ENCODE measurements around the gene THUMPD2. TPM values are rescaled to one million over a fixed set of nuclear protein-coding genes. Genes with fewer than 3 reads are reported as not detected.

Gene THUMPD2
- total RNA-seq, 1 experiment from 2014 or later = 24.9 TPM

- H3K4me1 ChIP-seq = peaks cover 31% of the 10 kb centered on the region
- no peaks in the 10 kb centered on the region for H3K27me3 ChIP-seq
- peak in 1 of 2 experiments; percentile 11 for DNase-seq
- H3K27ac ChIP-seq = no peak overlapping the region
- H3K36me3 ChIP-seq = no peaks in the 10 kb centered on the region
- H3K4me3 ChIP-seq = no peak overlapping the region
- no peaks in the 10 kb centered on the region for H3K9me3 ChIP-seq (replicated peaks)
Measured at GRCh38 chr2:39693245-39693644, 85.8 kb downstream of the THUMPD2 start.

DNA sequence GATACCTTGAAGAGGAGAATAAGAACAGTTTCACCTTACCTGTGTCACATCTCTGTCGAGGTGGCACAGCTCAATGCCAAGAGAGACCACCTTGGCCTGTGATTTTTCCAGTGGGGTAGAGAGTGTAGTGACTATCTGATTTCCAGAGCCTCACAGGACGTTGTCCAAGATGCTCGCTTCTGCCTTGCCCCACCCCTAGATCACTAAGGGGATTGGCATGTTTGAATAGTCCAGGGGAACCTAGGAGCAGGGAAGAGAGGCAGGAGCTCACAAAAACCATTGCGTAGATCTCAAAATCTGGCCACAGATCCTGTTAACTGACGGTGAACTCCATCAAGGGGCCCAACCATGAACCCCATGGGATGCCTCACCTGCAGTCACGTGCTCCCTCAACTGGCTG, 89.2 kb downstream of the THUMPD2 start:
- Histone ChIP-seq H3K4me3 (no peak overlapping the region), H3K36me3 (no peaks in the 10 kb centered on the region), H3K27ac (no peak overlapping the region), H3K9me3 (replicated peaks) (no peaks in the 10 kb centered on the region), H3K4me1 (peaks cover 2% of the 10 kb centered on the region), H3K27me3 (no peaks in the 10 kb centered on the region)
- DNase-seq = no peak

DNA sequence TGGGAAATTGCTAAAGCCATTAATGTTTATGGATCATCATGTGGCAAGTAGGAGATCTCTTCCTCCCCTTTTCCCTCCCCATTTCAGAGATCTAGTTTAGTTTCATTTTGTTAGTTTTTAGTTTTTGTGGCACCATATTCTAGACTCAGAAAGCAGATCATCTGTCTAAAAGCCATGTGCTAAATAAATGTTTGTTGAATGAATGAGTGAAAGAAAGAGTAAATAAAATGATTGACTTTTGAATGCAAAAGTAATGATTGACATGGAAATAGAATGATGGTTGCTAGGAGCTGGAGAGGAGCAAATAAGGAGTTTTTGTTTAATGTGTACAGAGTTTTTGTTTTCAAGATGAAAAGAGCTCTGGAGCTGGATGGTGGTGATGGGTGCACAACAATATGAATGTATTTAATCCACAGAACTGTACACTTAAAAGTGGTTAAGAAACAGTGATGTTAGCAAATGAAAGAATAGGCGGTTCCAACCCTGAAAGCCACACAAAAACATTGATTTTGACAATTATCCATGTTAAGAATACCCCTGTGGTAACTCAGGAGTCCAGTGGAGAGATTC, 89.7 kb downstream of the THUMPD2 start:
- Histone ChIP-seq H3K27ac (no peak overlapping the region), H3K9me3 (replicated peaks) (no peaks in the 10 kb centered on the region), H3K27me3 (no peaks in the 10 kb centered on the region), H3K36me3 (no peaks in the 10 kb centered on the region), H3K4me1 (no peaks in the 10 kb centered on the region), H3K4me3 (no peak overlapping the region)
- no peak for DNase-seq

DNA sequence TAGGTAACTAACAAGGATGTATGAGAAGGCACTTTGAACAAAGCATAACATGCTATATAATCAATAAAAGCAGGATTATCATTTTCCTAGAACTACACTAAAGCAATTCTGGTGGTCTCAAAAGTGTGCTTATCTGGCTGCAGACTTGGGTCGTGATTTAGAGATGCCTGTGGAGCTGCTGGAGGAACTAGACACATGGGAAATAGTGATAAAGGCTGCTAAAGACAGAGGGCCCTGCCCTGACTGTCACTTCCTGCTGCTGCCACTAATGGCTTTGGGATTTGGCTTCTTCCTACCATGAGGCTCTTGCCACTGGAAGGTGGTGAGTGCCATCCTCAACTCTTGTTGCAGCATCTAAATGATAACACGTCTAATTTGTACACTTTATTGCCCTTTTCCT, 90.9 kb downstream of the THUMPD2 start:
- Histone ChIP-seq H3K27ac (no peak overlapping the region), H3K36me3 (no peaks in the 10 kb centered on the region), H3K9me3 (replicated peaks) (no peaks in the 10 kb centered on the region), H3K4me3 (no peak overlapping the region), H3K27me3 (no peaks in the 10 kb centered on the region), H3K4me1 (no peaks in the 10 kb centered on the region)
- DNase-seq = no peak

- no peak overlapping the region for H3K4me3 ChIP-seq
- H3K27me3 ChIP-seq = no peaks in the 10 kb centered on the region
- H3K9me3 ChIP-seq (replicated peaks) = no peaks in the 10 kb centered on the region
- H3K36me3 ChIP-seq = no peaks in the 10 kb centered on the region
- DNase-seq = no peak
- H3K4me1 ChIP-seq = no peaks in the 10 kb centered on the region
- no peak overlapping the region for H3K27ac ChIP-seq
Measured at GRCh38 chr2:39686456-39686855, 92.6 kb downstream of the THUMPD2 start.

Other genes with a start within 250 kb of the THUMPD2 start
- gene TMEM178A, start 113.3 kb downstream of the THUMPD2 start, total RNA-seq (2014; rRNA removed; shearing (Covaris generic)) = 0.13 and 0.14 TPM in 2 replicates